Measurements from ENCODE around the gene ATXN7L1.
"Not testable (repeated sequence)": the region's sequence is repeated elsewhere in the genome, so short reads cannot be mapped to it uniquely, and the experiment has no call there.

The ATXN7L1 gene

GRCh38 chr7:105617280-105618015 is 259.0 kb downstream of the ATXN7L1 start:
- no peak for DNase-seq (ENCODE audit: low read depth, low spot score)

- no peak for DNase-seq (ENCODE audit: low read depth, low spot score)
Observed at GRCh38 chr7:105614341-105614840, 262.0 kb downstream of the ATXN7L1 start.

GRCh38 chr7:105613611-105614330 is 262.6 kb downstream of the ATXN7L1 start:
- DNase-seq (ENCODE audit: low read depth, low spot score): no peak

GRCh38 chr7:105612806-105613205 is 263.6 kb downstream of the ATXN7L1 start:
- no peak for DNase-seq (ENCODE audit: low read depth, low spot score)

GRCh38 chr7:105611856-105612775 is 264.3 kb downstream of the ATXN7L1 start:
- no peak for DNase-seq (ENCODE audit: low read depth, low spot score)

GRCh38 chr7:105610165-105610930 is 266.1 kb downstream of the ATXN7L1 start:
- DNase-seq (ENCODE audit: low read depth, low spot score): no peak

- DNase-seq (ENCODE audit: low read depth, low spot score): no peak
Observed at GRCh38 chr7:105602325-105603305, 273.8 kb downstream of the ATXN7L1 start.

GRCh38 chr7:105600720-105601550 is 275.5 kb downstream of the ATXN7L1 start:
- no peak for DNase-seq (ENCODE audit: low read depth, low spot score)

- DNase-seq (ENCODE audit: low read depth, low spot score): no peak
Observed at GRCh38 chr7:105599551-105599950, 276.8 kb downstream of the ATXN7L1 start.

GRCh38 chr7:105599080-105599479 is 277.3 kb downstream of the ATXN7L1 start:
- DNase-seq (ENCODE audit: low read depth, low spot score): not testable (repeated sequence)

GRCh38 chr7:105596866-105597265 is 279.5 kb downstream of the ATXN7L1 start:
- DNase-seq (ENCODE audit: low read depth, low spot score): no peak

- no peak for DNase-seq (ENCODE audit: low read depth, low spot score)
Observed at GRCh38 chr7:105594034-105594433, 282.4 kb downstream of the ATXN7L1 start.

- DNase-seq (ENCODE audit: low read depth, low spot score): no peak
Observed at GRCh38 chr7:105591522-105591921, 284.9 kb downstream of the ATXN7L1 start.

GRCh38 chr7:105590793-105591192 is 285.6 kb downstream of the ATXN7L1 start:
- no peak for DNase-seq (ENCODE audit: low read depth, low spot score)

GRCh38 chr7:105589356-105590077 is 286.9 kb downstream of the ATXN7L1 start:
- no peak for DNase-seq (ENCODE audit: low read depth, low spot score)

GRCh38 chr7:105587909-105588635 is 288.3 kb downstream of the ATXN7L1 start:
- no peak for DNase-seq (ENCODE audit: low read depth, low spot score)

- no peak for DNase-seq (ENCODE audit: low read depth, low spot score)
Observed at GRCh38 chr7:105585850-105586500, 290.4 kb downstream of the ATXN7L1 start.
